Adrenal gland (tissue), 12 donors: Measurements from ENCODE around the gene CHD1L. TPM values are rescaled to one million over a fixed set of nuclear protein-coding genes. Genes with fewer than 3 reads are reported as not detected.
A peak's percentile ranks its signal among the peaks of the same experiment; 100 is the strongest.

ENCODE experiments used
- DNase-seq, 7 donors: peaks; one replicate each; pipeline ENCODE4 v3.0.0-alpha.2; 2019 to 2020
- H3K27ac ChIP-seq, 5 donors: fragments of 200-600 bp; sonication (generic) in 4 of 5; 1 replicate in 3 of 5; 2 replicates in 2 of 5; pipeline versions ENCODE4 v1.5.1 to v1.8.0; 2016 to 2020; ENCODE audit warnings: mild to moderate bottlenecking in 1 of 5
- H3K27me3 ChIP-seq: fragments of 200-600 bp; 2 replicates; pipeline ENCODE4 v1.8.0; 2021
- H3K36me3 ChIP-seq, 2 donors: fragments of 200-600 bp; replicated peaks in 1 of 2; 1 replicate in 1 of 2; 2 replicates in 1 of 2; pipeline versions ENCODE4 v1.5.1 to v1.8.0; 2018 to 2022
- H3K4me1 ChIP-seq, 2 donors: fragments of 200-600 bp; replicated peaks in 1 of 2; 1 replicate in 1 of 2; 2 replicates in 1 of 2; pipeline versions ENCODE4 v1.5.1 to v1.8.0; 2018 to 2021
- H3K4me3 ChIP-seq, 4 donors: fragments of 200-600 bp; sonication (generic) in 3 of 4; one replicate each; pipeline ENCODE4 v1.5.1; 2016 to 2018
- H3K9me3 ChIP-seq, 3 donors: fragments of 200-600 bp; sonication (generic) in 1 of 3; replicated peaks in 1 of 3; 1 replicate in 2 of 3; 2 replicates in 1 of 3; pipeline versions ENCODE4 v1.5.1 to v1.8.0; 2016 to 2021
- CTCF ChIP-seq, 6 experiments: fragments of 450-650 bp in 4 of 6; fragments of 200-600 bp in 2 of 6; sonication (generic) in 1 of 6; IDR thresholded peaks; 1 replicate in 5 of 6; 2 replicates in 1 of 6; pipeline versions ENCODE4 v1.5.1 to v1.8.0; 2016 to 2021; ENCODE audit warnings: antibody characterized with exemption in 6 of 6, mild to moderate bottlenecking in 2 of 6, moderate library complexity in 1 of 6
- POLR2A ChIP-seq, 2 donors: fragments of 450-650 bp; IDR thresholded peaks; one replicate each; pipeline ENCODE4 v1.6.1; 2017; ENCODE audit warnings: antibody characterized with exemption in 2 of 2, mild to moderate bottlenecking in 2 of 2, moderate library complexity in 1 of 2
- WGBS, 4 donors: extraction: QIAGEN DNeasy Blood & Tissue Kit in 2 of 4; methylation state at CpG; one replicate each; pipeline versions ENCODE4 v1.1.5 to v1.1.7; 2013 to 2017; 5-methylcytosine and 5-hydroxymethylcytosine counted together
- intact Hi-C, 2 donors: fragments of 100-400 bp; cut with DNase I; formaldehyde crosslinking; loops; one replicate each; pipeline versions ENCODE4 v1.14.1 to v1.15.0; 2022 to 2023
- polyA plus RNA-seq, 3 donors: library from polyadenylated mRNA; stranded (reverse); fragments of 200-250 nt in 2 of 3; fragments of 350-450 nt in 1 of 3; fragmentation: Illumina TruSeq in 1 of 3; extraction: RNeasy Lipid Tissue Mini Kit (QIAGEN cat#74804) in 1 of 3; gene quantifications; one replicate each; pipeline ENCODE4 v1.2.3, GENCODE V29; 2013 to 2014
- total RNA-seq, 9 donors: library from RNA; depleted of rRNA in 4 of 9; stranded (reverse); fragments of >200 nt in 4 of 9; fragments of 120-200 nt in 1 of 9; fragmentation: NEBNext Ultra II Directional in 1 of 9; extraction: Animal tissue kit (Norgen Biotek cat#: 25700) in 1 of 9; gene quantifications; one replicate each; pipeline versions ENCODE4 v1.1.0 to v1.2.4, GENCODE V29; 2013 to 2023
- donor health status: healthy with polysubstance abuse.
- donor health status: Bipolar disorder and iron deficiency.
- donor health status: DM: yes; HTN: yes; CAD: no.
- donor health status: DM: no; HTN: no; CAD: no.
- donor health status: DM: no; HTN: no; CAD: no.
- donor health status: DM: yes; HTN: yes; CAD: no.

The CHD1L gene
- total and polyA plus RNA-seq, 12 donors: 11.8 to 28.9 (median 22.6) TPM

GRCh38 chr1:147243841-147244240, 1.4 kb downstream of the CHD1L start:
- no peak for DNase-seq
- Histone ChIP-seq H3K4me1 (peaks cover 0 to 25% of the 10 kb centered on the region in 2 donors), H3K9me3 (no peaks in the 10 kb centered on the region), H3K27me3 (no peaks in the 10 kb centered on the region), H3K4me3 (peak overlapping the region in 2 of 4 donors; percentile 75 to 93), H3K36me3 (no peaks in the 10 kb centered on the region), H3K27ac (peak overlapping the region in 1 of 5 donors; percentile 96)
- TF ChIP-seq POLR2A (IDR thresholded peaks at IDR 0.05) (no peak), CTCF (IDR thresholded peaks at IDR 0.05) (no peak)
- intact Hi-C loops: loop anchor here (2.0 to 5.0 kb wide), 2 partner anchors 71 to 72 kb away; partner anchors contain the start of gene PRKAB2 (in 2 of the 2)
- WGBS, 4 donors: 11 to 21% (median 19%) methylated on average over 4 of the region's 4 CpGs

GRCh38 chr1:147245129-147245528, 2.6 kb downstream of the CHD1L start:
- no peak for DNase-seq
- H3K9me3 ChIP-seq: no peaks in the 10 kb centered on the region
- H3K4me3 ChIP-seq: no peak overlapping the region
- no peaks in the 10 kb centered on the region for H3K27me3 ChIP-seq
- intact Hi-C loops: no loop called here
- H3K4me1 ChIP-seq: peaks cover 0 to 25% of the 10 kb centered on the region in 2 donors
- H3K27ac ChIP-seq: no peak overlapping the region
- 93 to 97% (median 95%) methylated on average over 6 of the region's 6 CpGs for WGBS, 4 donors
- H3K36me3 ChIP-seq: no peaks in the 10 kb centered on the region
- no peak for TF ChIP-seq CTCF (IDR thresholded peaks at IDR 0.05)
- no peak for TF ChIP-seq POLR2A (IDR thresholded peaks at IDR 0.05)

GRCh38 chr1:147245586-147246021, 3.1 kb downstream of the CHD1L start:
- no peak overlapping the region for H3K4me3 ChIP-seq
- no peaks in the 10 kb centered on the region for H3K36me3 ChIP-seq
- no peaks in the 10 kb centered on the region for H3K27me3 ChIP-seq
- DNase-seq: no peak
- TF ChIP-seq POLR2A (IDR thresholded peaks at IDR 0.05) (no peak), CTCF (IDR thresholded peaks at IDR 0.05) (no peak)
- intact Hi-C loops: no loop called here
- H3K4me1 ChIP-seq: peaks cover 0 to 25% of the 10 kb centered on the region in 2 donors
- no peaks in the 10 kb centered on the region for H3K9me3 ChIP-seq
- H3K27ac ChIP-seq: no peak overlapping the region
- WGBS, 4 donors: 52 to 67% (median 63%) methylated on average over 3 of the region's 3 CpGs

- H3K36me3 ChIP-seq: no peaks in the 10 kb centered on the region
- no peak overlapping the region for H3K27ac ChIP-seq
- H3K9me3 ChIP-seq: no peaks in the 10 kb centered on the region
- H3K27me3 ChIP-seq: no peaks in the 10 kb centered on the region
- no peak for DNase-seq
- peaks cover 0 to 25% of the 10 kb centered on the region in 2 donors for H3K4me1 ChIP-seq
- no peak for TF ChIP-seq CTCF (IDR thresholded peaks at IDR 0.05)
- TF ChIP-seq POLR2A (IDR thresholded peaks at IDR 0.05): no peak
- intact Hi-C loops: no loop called here
- WGBS, 4 donors: 68 to 97% (median 77%) methylated on average over 2 of the region's 2 CpGs
- no peak overlapping the region for H3K4me3 ChIP-seq
These were observed 3.7 kb downstream of the CHD1L start for GRCh38 chr1:147246044-147246690.
